ENCODE results near the gene WDR48.

The WDR48 gene

GRCh38 chr3:39064646-39065045, 12.8 kb downstream of the WDR48 start:
- no peak for DNase-seq

GRCh38 chr3:39065197-39065596, 13.4 kb downstream of the WDR48 start:
- DNase-seq = no peak

GRCh38 chr3:39067286-39067685, 15.5 kb downstream of the WDR48 start:
- no peak for DNase-seq

DNA sequence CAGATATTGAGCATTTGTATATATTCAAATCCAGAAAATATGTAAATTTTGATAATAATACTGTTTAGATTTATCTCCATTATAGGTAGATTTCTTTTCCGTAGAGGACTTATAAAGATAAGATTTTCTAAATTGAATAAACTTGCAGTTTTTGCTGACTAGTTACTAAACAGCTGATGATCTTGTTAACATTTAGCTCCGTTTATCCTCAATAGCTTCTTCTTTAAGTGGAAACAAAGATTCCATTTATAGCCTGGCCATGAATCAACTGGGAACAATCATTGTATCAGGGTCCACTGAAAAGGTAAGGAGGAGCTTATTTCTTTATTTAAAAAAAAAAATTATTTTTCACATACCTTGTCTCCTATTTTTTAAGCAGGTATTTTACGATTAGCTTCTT, 16.7 kb downstream of the WDR48 start:
- DNase-seq = no peak

GRCh38 chr3:39075910-39076309, 24.1 kb downstream of the WDR48 start:
- no peak for DNase-seq

- DNase-seq = no peak
These were observed 27.7 kb downstream of the WDR48 start for GRCh38 chr3:39079530-39079929.

DNA sequence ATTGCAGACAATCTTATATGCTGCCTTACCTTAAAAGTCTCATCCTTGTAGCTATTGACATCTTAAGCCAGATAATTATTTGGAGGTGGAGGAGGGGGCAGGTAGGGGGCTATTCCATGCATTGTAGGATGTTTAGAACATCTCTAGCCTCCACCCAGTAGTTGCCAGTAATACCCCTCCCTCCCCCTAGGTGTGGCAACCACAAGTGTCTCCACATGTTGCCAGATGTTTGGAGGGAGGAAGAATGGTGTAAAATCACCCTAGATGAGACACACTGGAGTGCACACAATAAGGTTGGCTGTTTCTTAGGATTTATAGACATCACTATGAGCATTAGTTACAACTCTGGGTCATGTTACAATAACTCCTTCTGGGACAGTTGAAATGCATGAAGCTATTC, 28.2 kb downstream of the WDR48 start:
- no peak for DNase-seq

- DNase-seq = no peak
These were observed 31.0 kb downstream of the WDR48 start for GRCh38 chr3:39082666-39083313.

DNA sequence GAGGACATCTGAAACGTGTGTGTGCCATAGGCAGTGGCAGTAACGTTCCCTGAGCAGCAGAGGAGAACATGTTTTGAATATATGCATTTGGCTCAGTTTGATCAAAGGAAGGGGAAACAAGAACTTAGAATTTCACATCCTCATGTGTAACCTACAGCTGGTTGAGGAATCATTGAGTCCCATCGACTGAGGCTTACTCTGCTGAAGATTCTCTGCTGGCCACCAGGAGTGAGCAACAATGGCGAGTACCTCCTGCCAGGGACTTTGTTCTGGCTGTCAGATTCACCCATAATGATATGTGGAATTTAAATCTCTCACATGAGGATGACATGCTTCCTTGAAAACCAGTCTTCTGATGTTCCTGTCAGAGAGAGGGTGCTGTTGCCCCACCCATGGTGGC, 34.3 kb downstream of the WDR48 start:
- DNase-seq = no peak

- no peak for DNase-seq
These were observed 36.6 kb downstream of the WDR48 start for GRCh38 chr3:39088456-39088855.

- no peak for DNase-seq
These were observed 37.1 kb downstream of the WDR48 start for GRCh38 chr3:39088889-39089288.

DNA sequence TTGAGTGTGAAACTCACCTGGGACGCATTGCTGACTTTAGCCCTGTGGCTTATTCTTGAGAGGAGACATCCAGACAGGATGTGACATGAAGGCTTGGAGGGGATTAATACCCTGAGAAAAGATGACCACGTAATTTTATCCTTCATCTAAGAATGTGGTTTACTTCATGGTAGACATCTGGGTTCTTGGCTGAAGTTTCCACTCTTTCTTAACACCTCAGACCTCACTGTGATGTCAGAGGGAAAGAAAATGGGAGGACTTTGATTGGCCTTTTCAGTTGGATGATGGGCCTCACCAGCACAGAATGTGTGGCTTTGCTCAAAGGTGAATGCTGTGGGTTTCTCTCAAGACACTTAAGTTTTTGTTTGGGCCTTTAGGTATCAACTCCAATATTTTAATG, 39.1 kb downstream of the WDR48 start:
- DNase-seq = no peak

DNA sequence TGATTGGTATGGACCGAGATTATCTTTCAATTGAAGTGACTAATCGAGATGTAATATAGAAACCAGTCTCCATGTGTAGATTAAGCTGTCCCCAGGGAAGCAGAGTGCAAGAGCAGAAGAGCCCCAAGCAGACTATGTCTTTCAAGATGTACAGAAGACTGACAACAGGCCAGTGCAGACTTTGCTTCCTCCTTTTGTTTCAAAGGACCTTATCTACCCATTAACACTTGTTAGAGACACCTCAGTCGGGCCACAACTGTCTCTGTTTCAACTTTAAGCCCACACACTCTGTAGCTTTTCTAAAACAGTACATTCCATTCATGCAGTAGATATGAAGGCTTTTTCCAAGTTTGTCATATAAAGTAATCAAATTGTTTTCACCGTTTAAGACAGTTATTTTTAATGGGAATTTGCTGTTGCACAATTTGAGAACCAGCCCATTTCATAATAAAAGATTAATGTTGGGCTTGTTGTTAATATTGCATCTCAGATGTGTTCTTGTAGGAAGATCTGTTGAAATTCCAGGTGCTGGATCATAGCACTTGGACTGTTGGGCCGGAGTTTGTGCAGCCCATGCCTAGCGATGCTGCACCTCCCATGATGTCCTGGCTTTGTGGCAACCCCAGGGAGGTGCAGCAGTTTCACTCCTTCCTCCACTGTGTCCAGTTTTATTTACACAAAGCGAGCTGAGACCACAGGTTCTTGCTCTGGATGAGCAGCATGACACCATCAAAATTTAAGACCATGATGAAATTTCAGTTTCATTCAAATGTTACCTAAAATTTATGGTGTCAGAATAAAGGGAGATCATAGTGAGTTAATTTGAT, 43.2 kb downstream of the WDR48 start:
- DNase-seq = no peak

DNA sequence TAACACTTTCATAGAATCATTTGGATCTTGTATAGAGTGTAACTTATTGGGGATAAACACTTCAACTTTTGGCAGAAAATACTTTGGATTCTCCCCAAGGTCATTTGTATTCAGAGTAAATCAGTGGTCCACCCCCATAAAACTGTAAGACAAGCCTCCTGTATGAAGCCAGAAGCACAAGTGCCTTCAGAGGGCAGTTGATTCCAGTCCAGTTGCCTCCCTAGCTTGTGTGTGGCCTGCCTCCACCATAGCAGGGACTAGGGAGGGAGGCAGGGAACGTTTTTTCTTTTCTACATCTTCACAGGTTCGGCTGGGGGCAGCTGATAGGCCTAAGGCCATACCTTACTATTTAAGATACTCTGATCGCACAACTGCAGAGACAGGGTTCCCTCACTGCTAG, 44.0 kb downstream of the WDR48 start:
- DNase-seq = no peak

- DNase-seq = no peak
These were observed 45.0 kb downstream of the WDR48 start for GRCh38 chr3:39096775-39097174.

- DNase-seq = no peak
These were observed 46.1 kb downstream of the WDR48 start for GRCh38 chr3:39097716-39098472.

DNA sequence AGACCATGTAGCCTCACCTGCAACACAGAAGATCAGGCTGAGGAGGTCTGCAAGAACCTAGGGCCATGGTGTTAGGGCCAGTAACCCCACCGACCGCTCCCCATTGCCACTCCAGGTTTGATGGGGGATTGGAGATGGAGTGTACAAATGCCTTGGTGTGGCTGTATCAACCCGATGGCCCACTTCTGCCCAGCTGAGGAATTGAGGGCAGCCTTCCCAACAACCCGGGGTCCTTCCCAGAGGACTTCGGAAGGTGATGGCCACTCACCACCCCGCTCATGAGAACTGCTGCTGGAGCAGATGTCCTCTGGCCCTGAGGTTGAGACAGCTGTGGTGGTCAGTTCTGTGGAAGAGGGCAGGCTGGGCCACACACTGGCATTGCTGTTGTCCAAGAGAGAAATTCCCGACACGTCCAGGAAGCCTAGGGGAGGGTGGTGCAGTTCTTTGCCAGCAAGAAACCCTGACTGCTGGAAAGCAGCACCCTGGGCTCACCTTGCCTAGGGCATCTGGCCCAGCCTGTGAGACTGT, 46.7 kb downstream of the WDR48 start:
- no peak for DNase-seq

DNA sequence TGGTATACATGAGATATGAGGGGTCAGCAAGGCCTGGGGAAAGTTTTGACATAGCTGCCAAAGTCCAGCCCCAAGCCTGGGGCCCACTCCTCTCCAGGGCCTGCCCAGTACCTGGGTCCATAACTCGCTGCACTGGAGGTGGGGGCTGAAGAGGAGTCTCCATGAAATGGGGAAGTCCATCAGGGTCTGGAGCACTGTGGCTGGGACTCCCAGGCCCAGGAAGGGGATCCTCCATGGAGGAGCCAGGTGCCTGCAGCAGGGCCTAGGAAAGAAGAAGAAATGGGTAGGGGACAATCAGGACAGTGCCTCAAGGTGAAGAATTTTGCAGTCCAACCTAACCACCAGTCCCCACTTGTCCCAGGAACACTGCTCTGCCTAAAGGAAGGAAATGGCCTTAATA, 47.4 kb downstream of the WDR48 start:
- DNase-seq = no peak

GRCh38 chr3:39099738-39100499, 48.1 kb downstream of the WDR48 start:
- no peak for DNase-seq

- no peak for DNase-seq
These were observed 48.7 kb downstream of the WDR48 start for GRCh38 chr3:39100500-39100886.

GRCh38 chr3:39101022-39101689, 49.3 kb downstream of the WDR48 start:
- DNase-seq = no peak
